Vagina (tissue), 2 donors: ENCODE measurements around the gene OLIG3. TPM values are rescaled to one million over a fixed set of nuclear protein-coding genes. Genes with fewer than 3 reads are reported as not detected.

Experiments
- DNase-seq, 2 donors: peaks; one replicate each; pipeline ENCODE4 v3.0.0-alpha.2; 2017; ENCODE audit errors: extremely low spot score in 2 of 2
- H3K27ac ChIP-seq: fragments of 200-600 bp; sonication (generic); one replicate; pipeline ENCODE4 v1.5.1; 2019
- H3K27me3 ChIP-seq: fragments of 200-600 bp; sonication (generic); one replicate; pipeline ENCODE4 v1.5.1; 2019
- H3K36me3 ChIP-seq, 2 donors: fragments of 200-600 bp; sonication (generic); one replicate each; pipeline ENCODE4 v1.5.1; 2017 to 2019
- H3K4me1 ChIP-seq: fragments of 200-600 bp; sonication (generic); one replicate; pipeline ENCODE4 v1.5.1; 2019
- H3K4me3 ChIP-seq, 2 donors: fragments of 200-600 bp; sonication (generic); 1 replicate in 1 of 2; 2 replicates in 1 of 2; pipeline ENCODE4 v1.5.1; 2016 to 2019
- H3K9me3 ChIP-seq: fragments of 200-600 bp; sonication (generic); one replicate; pipeline ENCODE4 v1.5.1; 2019
- POLR2A ChIP-seq, 2 donors: fragments of 450-650 bp; IDR thresholded peaks; one replicate each; pipeline ENCODE4 v1.6.1; 2017; ENCODE audit warnings: antibody characterized with exemption in 2 of 2, mild to moderate bottlenecking in 2 of 2, moderate library complexity in 2 of 2
- POLR2AphosphoS5 ChIP-seq, 2 donors: sonication (generic); formaldehyde crosslinking; IDR thresholded peaks; one replicate each; pipeline ENCODE4 v1.9.0; 2017; ENCODE audit warnings: antibody characterized with exemption in 2 of 2, mild to moderate bottlenecking in 2 of 2, low read depth in 1 of 2; ENCODE audit not compliant: insufficient read depth in 1 of 2
- intact Hi-C: fragments of 100-400 bp; cut with DNase I; formaldehyde crosslinking; loops from one replicate; pipeline ENCODE4 v1.15.1; 2023
- total RNA-seq: library from RNA; depleted of rRNA; stranded (reverse); fragments of >200 nt; gene quantifications from one replicate; pipeline ENCODE4 v1.2.3, GENCODE V29; 2016
- TF ChIP-seq, protein P1 (sequence below), 3 experiments: fragments of 450-650 bp in 2 of 3; fragments of 200-600 bp in 1 of 3; sonication (generic) in 1 of 3; IDR thresholded peaks; one replicate each; pipeline ENCODE4 v1.5.1; 2017 to 2019; ENCODE audit warnings: antibody characterized with exemption in 3 of 3, mild to moderate bottlenecking in 2 of 3, moderate library complexity in 2 of 3

Gene OLIG3
- total RNA-seq, 1 donor from 2014 or later: not detected

DNA sequence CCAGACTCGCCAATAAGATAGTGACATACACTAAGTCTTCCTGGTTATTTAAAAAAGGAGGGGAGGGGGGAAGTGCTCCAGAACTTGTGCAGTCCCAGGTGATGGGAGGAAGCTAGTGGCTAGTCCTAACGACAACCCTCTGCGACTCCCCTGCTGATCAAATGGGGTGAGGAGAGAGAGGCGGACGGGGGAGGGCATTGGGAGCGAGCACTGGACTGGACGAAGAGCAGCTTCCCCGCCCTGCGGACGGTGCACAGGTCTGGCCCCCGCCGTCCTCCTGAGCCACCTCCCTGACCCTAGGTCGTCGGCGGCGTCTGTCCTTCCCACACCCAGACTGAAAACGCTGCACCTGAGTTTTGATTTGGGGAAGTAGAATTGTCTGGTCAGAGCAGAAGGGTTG, 2.2 kb upstream of the OLIG3 start:
- DNase-seq: no peak
- Histone ChIP-seq H3K4me1 (peaks cover 36% of the 10 kb centered on the region), H3K9me3 (no peaks in the 10 kb centered on the region), H3K27me3 (peaks cover 17% of the 10 kb centered on the region), H3K36me3 (no peaks in the 10 kb centered on the region), H3K27ac (no peak overlapping the region), H3K4me3 (peak overlapping the region in 1 of 2 donors; percentile 6)
- intact Hi-C loops: no loop called here
- TF ChIP-seq POLR2A (IDR thresholded peaks at IDR 0.05): no peak
- TF ChIP-seq POLR2AphosphoS5 (IDR thresholded peaks at IDR 0.05; ENCODE audit: insufficient read depth in 1 of 2, low read depth in 1 of 2): no peak
- TF ChIP-seq, protein P1, sequence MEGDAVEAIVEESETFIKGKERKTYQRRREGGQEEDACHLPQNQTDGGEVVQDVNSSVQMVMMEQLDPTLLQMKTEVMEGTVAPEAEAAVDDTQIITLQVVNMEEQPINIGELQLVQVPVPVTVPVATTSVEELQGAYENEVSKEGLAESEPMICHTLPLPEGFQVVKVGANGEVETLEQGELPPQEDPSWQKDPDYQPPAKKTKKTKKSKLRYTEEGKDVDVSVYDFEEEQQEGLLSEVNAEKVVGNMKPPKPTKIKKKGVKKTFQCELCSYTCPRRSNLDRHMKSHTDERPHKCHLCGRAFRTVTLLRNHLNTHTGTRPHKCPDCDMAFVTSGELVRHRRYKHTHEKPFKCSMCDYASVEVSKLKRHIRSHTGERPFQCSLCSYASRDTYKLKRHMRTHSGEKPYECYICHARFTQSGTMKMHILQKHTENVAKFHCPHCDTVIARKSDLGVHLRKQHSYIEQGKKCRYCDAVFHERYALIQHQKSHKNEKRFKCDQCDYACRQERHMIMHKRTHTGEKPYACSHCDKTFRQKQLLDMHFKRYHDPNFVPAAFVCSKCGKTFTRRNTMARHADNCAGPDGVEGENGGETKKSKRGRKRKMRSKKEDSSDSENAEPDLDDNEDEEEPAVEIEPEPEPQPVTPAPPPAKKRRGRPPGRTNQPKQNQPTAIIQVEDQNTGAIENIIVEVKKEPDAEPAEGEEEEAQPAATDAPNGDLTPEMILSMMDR (IDR thresholded peaks at IDR 0.05): no peak

DNA sequence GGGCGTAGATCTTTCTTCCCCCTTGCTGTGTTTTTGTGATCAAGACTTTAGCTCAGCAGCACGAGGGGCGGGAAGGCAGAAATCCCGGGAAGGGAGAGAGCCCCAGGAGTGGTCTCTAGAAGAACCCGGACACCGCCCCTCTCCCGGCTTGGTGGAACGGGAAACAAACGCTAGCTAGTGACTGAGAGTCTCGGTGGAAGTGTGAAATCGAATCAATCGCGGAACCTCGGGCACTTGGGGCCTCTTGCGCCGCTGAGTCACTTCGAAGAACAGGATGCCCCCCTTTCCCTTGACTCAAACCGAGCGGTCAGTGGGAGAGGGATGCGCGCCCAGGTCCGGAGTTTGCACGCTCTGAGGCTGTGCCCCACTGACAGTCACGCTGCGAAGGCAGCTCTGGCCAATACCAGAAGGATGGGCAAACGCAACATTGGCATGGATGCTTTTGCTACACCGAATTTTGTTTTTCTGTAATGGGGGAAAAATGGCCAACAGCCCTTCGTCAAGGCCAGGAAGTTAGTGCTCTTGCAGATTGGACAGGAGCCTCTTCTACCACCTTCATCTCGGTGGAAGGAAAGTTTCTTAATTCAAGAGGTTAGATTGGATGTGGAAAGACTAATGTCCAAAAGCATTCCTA, 1.6 kb upstream of the OLIG3 start:
- no peaks in the 10 kb centered on the region for H3K9me3 ChIP-seq
- no peak for DNase-seq
- intact Hi-C loops: no loop called here
- H3K27ac ChIP-seq: no peak overlapping the region
- H3K36me3 ChIP-seq: no peaks in the 10 kb centered on the region
- TF ChIP-seq POLR2A (IDR thresholded peaks at IDR 0.05) (no peak), POLR2AphosphoS5 (IDR thresholded peaks at IDR 0.05; ENCODE audit: insufficient read depth in 1 of 2, low read depth in 1 of 2) (no peak)
- TF ChIP-seq, protein P1 (IDR thresholded peaks at IDR 0.05): no peak
- H3K4me3 ChIP-seq: no peak overlapping the region
- peaks cover 36% of the 10 kb centered on the region for H3K4me1 ChIP-seq
- H3K27me3 ChIP-seq: peaks cover 17% of the 10 kb centered on the region

GRCh38 chr6:137494988-137495702, 951 bp upstream of the OLIG3 start:
- H3K4me3 ChIP-seq: no peak overlapping the region
- H3K4me1 ChIP-seq: peaks cover 36% of the 10 kb centered on the region
- no peak for TF ChIP-seq POLR2AphosphoS5 (IDR thresholded peaks at IDR 0.05; ENCODE audit: insufficient read depth in 1 of 2, low read depth in 1 of 2)
- peaks cover 17% of the 10 kb centered on the region for H3K27me3 ChIP-seq
- no peaks in the 10 kb centered on the region for H3K36me3 ChIP-seq
- DNase-seq: no peak
- H3K9me3 ChIP-seq: no peaks in the 10 kb centered on the region
- no peak overlapping the region for H3K27ac ChIP-seq
- intact Hi-C loops: no loop called here

GRCh38 chr6:137493218-137494038, 766 bp downstream of the OLIG3 start:
- peaks cover 50% of the 10 kb centered on the region for H3K4me1 ChIP-seq
- H3K27ac ChIP-seq: no peak overlapping the region
- peaks cover 25% of the 10 kb centered on the region for H3K27me3 ChIP-seq
- TF ChIP-seq POLR2AphosphoS5 (IDR thresholded peaks at IDR 0.05; ENCODE audit: insufficient read depth in 1 of 2, low read depth in 1 of 2) (no peak), POLR2A (IDR thresholded peaks at IDR 0.05) (no peak)
- TF ChIP-seq, protein P1 (IDR thresholded peaks at IDR 0.05): no peak
- no peaks in the 10 kb centered on the region for H3K9me3 ChIP-seq
- no peak overlapping the region for H3K4me3 ChIP-seq
- DNase-seq: no peak
- intact Hi-C loops: no loop called here
- H3K36me3 ChIP-seq: no peaks in the 10 kb centered on the region

GRCh38 chr6:137492289-137493217, 1.6 kb downstream of the OLIG3 start:
- intact Hi-C loops: no loop called here
- DNase-seq: no peak
- TF ChIP-seq POLR2A (IDR thresholded peaks at IDR 0.05): no peak
- TF ChIP-seq POLR2AphosphoS5 (IDR thresholded peaks at IDR 0.05; ENCODE audit: insufficient read depth in 1 of 2, low read depth in 1 of 2): no peak
- TF ChIP-seq, protein P1 (IDR thresholded peaks at IDR 0.05): no peak
- H3K27ac ChIP-seq: no peak overlapping the region
- no peaks in the 10 kb centered on the region for H3K9me3 ChIP-seq
- no peaks in the 10 kb centered on the region for H3K36me3 ChIP-seq
- H3K4me3 ChIP-seq: no peak overlapping the region
- peaks cover 51% of the 10 kb centered on the region for H3K4me1 ChIP-seq
- H3K27me3 ChIP-seq: peaks cover 34% of the 10 kb centered on the region
